C4-2B (cell line): ENCODE data around the gene PAQR5.

Experiments
- ZFX ChIP-seq: fragments of 450-650 bp; IDR thresholded peaks from 2 replicates; pipeline ENCODE4 v1.6.1; 2017
- TF ChIP-seq, protein P1 (sequence below): fragments of 450-650 bp; conservative IDR thresholded peaks from 2 replicates; pipeline ENCODE4 v1.5.1; 2017; ENCODE audit warnings: mild to moderate bottlenecking

DNA sequence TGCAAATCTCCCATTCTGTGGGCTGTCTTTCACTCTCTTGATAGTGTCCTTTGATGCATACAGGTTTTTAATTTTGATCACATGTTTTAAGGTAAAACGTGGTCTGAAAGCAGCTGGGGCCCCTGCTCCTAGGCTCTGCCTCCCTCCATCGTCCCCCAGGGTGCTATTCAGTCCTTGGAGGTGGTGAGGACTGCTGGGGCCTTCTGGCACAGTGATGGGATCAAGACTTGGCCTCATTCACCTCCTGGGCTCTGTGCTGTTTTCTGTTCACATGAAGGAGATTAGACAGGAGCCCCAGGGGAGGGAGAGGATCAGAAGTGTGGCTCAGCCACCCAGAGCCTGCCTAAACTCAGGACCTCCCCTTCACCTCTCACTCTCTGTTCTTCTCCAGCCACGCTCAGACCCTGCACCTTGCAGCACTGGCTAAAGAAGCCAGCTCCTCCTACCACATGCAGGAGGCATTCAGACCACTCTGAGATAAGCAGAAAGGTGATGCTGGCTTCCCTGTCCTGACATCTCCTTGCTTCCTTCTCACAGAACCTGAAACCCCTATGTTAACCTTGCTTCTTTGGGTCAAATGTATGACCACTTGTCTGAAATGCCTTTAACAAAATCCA lies 43.9 kb downstream of the PAQR5 start:
- TF ChIP-seq, protein P1, sequence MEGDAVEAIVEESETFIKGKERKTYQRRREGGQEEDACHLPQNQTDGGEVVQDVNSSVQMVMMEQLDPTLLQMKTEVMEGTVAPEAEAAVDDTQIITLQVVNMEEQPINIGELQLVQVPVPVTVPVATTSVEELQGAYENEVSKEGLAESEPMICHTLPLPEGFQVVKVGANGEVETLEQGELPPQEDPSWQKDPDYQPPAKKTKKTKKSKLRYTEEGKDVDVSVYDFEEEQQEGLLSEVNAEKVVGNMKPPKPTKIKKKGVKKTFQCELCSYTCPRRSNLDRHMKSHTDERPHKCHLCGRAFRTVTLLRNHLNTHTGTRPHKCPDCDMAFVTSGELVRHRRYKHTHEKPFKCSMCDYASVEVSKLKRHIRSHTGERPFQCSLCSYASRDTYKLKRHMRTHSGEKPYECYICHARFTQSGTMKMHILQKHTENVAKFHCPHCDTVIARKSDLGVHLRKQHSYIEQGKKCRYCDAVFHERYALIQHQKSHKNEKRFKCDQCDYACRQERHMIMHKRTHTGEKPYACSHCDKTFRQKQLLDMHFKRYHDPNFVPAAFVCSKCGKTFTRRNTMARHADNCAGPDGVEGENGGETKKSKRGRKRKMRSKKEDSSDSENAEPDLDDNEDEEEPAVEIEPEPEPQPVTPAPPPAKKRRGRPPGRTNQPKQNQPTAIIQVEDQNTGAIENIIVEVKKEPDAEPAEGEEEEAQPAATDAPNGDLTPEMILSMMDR = no peak
- no peak for TF ChIP-seq ZFX
